ENCODE results near the gene ACOT2. TPM values are rescaled to one million over a fixed set of nuclear protein-coding genes. Genes with fewer than 3 reads are reported as not detected.
"Not testable (repeated sequence)": the region's sequence is repeated elsewhere in the genome, so short reads cannot be mapped to it uniquely, and the experiment has no call there.

Gene ACOT2
- total RNA-seq, 1 donor from 2014 or later: 98.7 TPM

DNA sequence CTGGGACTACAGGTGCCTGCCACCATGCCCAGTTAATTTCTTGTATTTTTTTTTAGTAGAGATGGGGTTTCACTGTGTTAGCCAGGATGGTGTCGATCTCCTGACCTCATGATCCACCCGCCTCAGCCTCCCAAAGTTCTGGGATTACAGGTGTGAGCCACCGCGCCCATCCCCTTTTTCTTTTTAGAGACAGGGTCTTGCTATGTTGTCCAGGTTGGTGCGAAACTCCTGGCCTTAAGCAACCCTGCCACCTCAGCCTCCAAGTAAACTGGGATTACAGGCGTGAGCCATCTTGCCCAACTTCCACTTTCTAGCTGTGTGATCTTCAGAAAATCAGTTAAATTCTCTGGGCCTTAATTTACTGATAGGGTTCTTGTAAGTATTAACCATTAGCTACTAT lies 2.1 kb upstream of the ACOT2 start:
- DNase-seq (ENCODE audit: low spot score): not testable (repeated sequence)
- intact Hi-C loops (cut with DNase I): loop anchor here (10.0 kb wide), 1 partner anchor 62 kb away; no protein-coding TSS in a partner anchor

GRCh38 chr14:73567358-73567757 lies 1.7 kb upstream of the ACOT2 start:
- intact Hi-C loops (cut with DNase I): loop anchor here (10.0 kb wide), 1 partner anchor 63 kb away; no protein-coding TSS in a partner anchor
- no peak for DNase-seq (ENCODE audit: low spot score)

- intact Hi-C loops (cut with DNase I): loop anchor here (10.0 kb wide), 1 partner anchor 63 kb away; no protein-coding TSS in a partner anchor
- no peak for DNase-seq (ENCODE audit: low spot score)
These were observed 795 bp upstream of the ACOT2 start for GRCh38 chr14:73567951-73568885.

GRCh38 chr14:73568886-73569184 lies 178 bp upstream of the ACOT2 start:
- intact Hi-C loops (cut with DNase I): loop anchor here (10.0 kb wide), 1 partner anchor 64 kb away; no protein-coding TSS in a partner anchor

GRCh38 chr14:73570913-73571312 lies 1.9 kb downstream of the ACOT2 start:
- intact Hi-C loops (cut with DNase I); DNase-seq (ENCODE audit: low spot score): not testable (repeated sequence)

More at GRCh38 chr14:73568886-73569184, 178 bp upstream of the ACOT2 start:
- not testable (repeated sequence) for DNase-seq (ENCODE audit: low spot score)

DNA sequence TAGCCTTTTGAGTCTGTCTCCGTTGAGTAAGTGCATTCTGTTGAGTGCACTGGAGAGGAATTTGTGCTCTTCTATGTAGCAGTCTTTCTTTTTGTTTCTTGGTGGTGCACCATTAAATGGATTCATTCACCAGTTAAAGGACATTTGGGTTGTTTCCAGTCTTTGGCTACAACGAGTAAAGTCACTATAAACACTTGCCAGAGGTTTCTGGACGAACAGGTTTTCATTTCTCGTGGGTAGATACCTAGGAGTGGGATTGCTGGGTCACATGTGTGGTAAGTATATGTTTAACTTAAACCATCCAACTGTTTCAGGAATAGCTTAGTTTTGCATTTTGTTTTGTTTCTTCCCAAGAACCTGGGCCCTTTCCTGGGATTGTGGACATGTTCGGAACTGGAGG lies 4.0 kb downstream of the ACOT2 start:
- DNase-seq (ENCODE audit: low spot score); intact Hi-C loops (cut with DNase I): not testable (repeated sequence)

GRCh38 chr14:73573740-73574139 lies 4.7 kb downstream of the ACOT2 start:
- DNase-seq (ENCODE audit: low spot score); intact Hi-C loops (cut with DNase I): not testable (repeated sequence)

DNA sequence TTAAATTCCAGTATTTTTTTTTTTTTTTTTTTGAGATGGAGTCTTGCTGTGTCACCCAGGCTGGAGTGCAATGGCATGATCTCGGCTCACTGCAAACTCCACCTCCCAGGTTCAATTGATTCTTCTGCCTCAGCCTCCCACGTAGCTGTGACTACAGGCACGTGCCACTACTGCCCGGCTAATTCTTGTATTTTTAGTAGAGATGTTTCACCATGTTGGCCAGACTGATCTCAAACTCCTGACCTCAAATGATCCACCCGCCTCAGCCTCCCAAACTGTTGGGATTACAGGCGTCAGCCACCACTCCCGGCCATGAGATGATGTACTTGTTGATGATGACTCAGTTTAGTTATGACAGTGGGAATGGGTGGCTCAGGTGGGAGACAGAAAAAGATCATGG lies 5.2 kb downstream of the ACOT2 start:
- intact Hi-C loops (cut with DNase I): not testable (repeated sequence)

DNA sequence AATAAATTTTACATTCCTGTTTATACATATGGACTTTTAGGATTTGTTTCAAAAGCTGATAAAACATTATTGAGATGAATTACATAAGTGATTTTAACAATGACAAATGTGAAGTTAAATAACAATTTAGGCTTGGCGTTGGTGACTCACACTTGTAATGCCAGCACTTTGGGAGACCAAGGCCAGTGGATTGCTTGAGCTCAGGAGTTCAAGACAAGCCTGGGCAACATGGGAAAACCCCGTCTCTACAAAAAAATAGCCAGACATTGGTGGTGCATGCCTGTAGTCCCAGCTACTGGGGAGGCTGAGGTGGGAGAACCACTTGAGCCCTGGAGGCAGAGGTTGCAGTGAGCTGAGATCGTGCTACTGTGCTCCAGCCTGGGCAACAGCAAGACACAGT lies 7.4 kb downstream of the ACOT2 start:
- no peak for DNase-seq (ENCODE audit: low spot score)
- intact Hi-C loops (cut with DNase I): no loop called here

More for the DNA sequence above, 5.2 kb downstream of the ACOT2 start:
- not testable (repeated sequence) for DNase-seq (ENCODE audit: low spot score)

DNA sequence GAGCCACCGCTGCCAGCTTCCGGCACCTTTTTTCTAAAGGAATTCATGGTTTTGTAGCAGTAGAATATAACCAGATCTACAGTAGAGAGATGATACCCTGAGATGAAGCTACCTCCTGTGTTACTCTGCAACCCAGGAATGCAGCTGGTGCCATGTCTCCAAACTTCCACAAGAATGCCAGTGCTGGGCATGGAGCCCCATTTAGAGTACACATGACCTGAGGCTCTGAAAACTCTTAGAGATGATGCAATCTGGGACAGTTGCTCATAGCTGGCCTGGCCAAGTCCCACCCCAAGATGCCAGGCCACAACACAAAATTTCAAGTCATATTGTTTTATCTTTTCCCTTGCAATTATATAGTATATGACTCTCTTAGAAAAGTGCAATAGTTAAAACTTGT lies 8.2 kb downstream of the ACOT2 start:
- intact Hi-C loops (cut with DNase I); DNase-seq (ENCODE audit: low spot score): not testable (repeated sequence)

GRCh38 chr14:73582102-73582979 lies 13.3 kb downstream of the ACOT2 start:
- intact Hi-C loops (cut with DNase I); DNase-seq (ENCODE audit: low spot score): not testable (repeated sequence)

GRCh38 chr14:73588695-73589094 lies 19.7 kb downstream of the ACOT2 start:
- no peak for DNase-seq (ENCODE audit: low spot score)
- intact Hi-C loops (cut with DNase I): no loop called here

- intact Hi-C loops (cut with DNase I): no loop called here
- DNase-seq (ENCODE audit: low spot score): no peak
These were observed 20.1 kb downstream of the ACOT2 start for GRCh38 chr14:73589116-73589515.

DNA sequence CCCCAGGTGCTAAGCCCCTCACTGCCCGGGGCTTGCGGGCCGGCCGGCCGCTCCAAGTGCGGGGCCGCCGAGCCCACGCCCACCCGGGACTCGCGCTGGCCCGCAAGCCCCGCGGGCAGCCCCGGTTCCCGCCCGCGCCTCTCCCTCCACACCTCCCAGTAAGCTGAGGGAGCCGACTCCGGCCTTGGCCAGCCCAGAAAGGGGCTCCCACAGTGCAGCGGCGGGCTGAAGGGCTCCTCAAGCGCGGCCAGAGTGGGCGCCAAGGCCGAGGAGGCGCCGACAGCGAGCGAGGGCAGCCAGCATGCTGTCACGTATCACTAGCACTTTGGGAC lies 21.6 kb downstream of the ACOT2 start:
- DNase-seq (ENCODE audit: low spot score); intact Hi-C loops (cut with DNase I): not testable (repeated sequence)

- intact Hi-C loops (cut with DNase I): no loop called here
- DNase-seq (ENCODE audit: low spot score): no peak
These were observed 22.9 kb downstream of the ACOT2 start, which contains the start of gene ACOT4 for GRCh38 chr14:73591690-73592449. Gene ACOT4, plus strand, starts transcription at chr14:73591873. Its CDS starts 87 bp downstream, at chr14:73591960.

DNA sequence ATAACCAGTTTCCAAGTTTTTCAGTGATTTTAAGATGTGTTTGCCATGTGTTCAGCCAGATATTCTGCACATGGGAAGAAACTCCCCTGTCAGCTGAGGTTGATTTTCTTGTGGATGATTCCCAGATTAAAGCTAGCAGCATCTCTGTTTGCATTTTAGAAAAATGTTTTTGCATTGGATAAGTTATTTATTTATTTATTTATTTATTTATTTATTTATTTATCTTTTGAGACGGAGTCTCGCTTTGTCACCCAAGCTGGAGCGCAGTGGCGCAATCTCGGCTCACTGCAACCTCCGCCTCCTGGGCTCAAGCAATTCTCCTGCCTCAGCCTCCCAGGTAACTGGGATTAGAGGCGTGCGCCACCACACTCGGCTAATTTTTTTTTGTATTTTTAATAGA lies 25.5 kb downstream of the ACOT2 start:
- no peak for DNase-seq (ENCODE audit: low spot score)
- intact Hi-C loops (cut with DNase I): no loop called here

DNA sequence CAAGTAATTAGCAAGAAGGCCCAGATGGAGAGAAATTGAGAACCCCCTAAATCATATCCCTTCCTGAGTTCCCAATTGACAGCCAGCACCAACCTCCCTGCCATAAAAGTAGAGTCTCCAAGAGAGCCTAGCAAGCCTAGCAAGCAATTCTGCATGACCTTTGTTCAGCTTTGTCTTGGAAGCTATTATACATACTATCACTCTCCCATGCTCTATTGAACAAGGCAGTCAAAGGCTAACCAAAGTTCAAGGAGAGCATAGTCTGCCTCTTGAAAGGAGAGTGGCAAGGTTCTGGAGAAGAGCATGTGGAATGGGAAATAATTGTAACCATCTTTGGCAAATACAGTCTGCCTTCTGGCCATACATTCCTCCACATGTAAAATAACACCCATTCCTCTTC lies 30.5 kb downstream of the ACOT2 start:
- intact Hi-C loops (cut with DNase I): no loop called here
- DNase-seq (ENCODE audit: low spot score): no peak

DNA sequence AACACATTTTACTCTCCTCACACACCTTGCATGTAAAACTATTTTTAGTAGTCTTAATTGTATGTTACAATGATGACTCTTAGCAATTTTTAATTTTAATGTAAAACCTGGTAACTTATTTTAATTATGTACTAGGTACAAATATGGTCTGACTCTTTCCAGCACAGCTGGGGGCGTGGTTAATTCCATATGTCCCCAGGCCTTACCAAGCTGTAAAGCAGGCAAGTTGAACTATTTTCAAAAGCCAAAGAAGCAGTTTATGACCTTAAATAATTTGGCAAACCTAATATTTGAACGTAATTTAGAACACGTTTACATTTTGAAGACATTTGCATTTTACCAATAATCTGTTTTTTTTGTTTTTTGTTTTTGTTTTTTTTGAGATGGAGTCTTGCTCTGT lies 34.0 kb downstream of the ACOT2 start:
- intact Hi-C loops (cut with DNase I): no loop called here
- no peak for DNase-seq (ENCODE audit: low spot score)

- DNase-seq (ENCODE audit: low spot score): no peak
- intact Hi-C loops (cut with DNase I): no loop called here
These were observed 37.3 kb downstream of the ACOT2 start for GRCh38 chr14:73606271-73606670.
